Measurements from ENCODE around the gene ITM2B.
"Not testable (repeated sequence)": the region's sequence is repeated elsewhere in the genome, so short reads cannot be mapped to it uniquely, and the experiment has no call there.

The ITM2B gene

GRCh38 chr13:48233046-48233888 lies at the start of gene ITM2B:
Gene ITM2B (plus strand): TSS chr13:48233206. CDS start chr13:48233361, 155 bp downstream.
- DNase-seq (ENCODE audit: low read depth in 1 of 2, low spot score in 1 of 2): peak; percentile 47 to 76
- in situ Hi-C loops (cut with HindIII; ENCODE audit: low pct_unique_long_range_greater_than_20kb, low sequenced_read_pairs): no loop called here
- no peak for TF ChIP-seq JUND (IDR thresholded peaks at IDR 0.05; ENCODE audit: low read depth)

GRCh38 chr13:48184260-48184659 lies 48.7 kb upstream of the ITM2B start:
- in situ Hi-C loops (cut with HindIII; ENCODE audit: low pct_unique_long_range_greater_than_20kb, low sequenced_read_pairs): no loop called here
- TF ChIP-seq JUND (IDR thresholded peaks at IDR 0.05; ENCODE audit: low read depth): no peak
- DNase-seq (ENCODE audit: low read depth in 1 of 2, low spot score in 1 of 2): no peak

GRCh38 chr13:48185018-48185417 lies 48.0 kb upstream of the ITM2B start:
- in situ Hi-C loops (cut with HindIII; ENCODE audit: low pct_unique_long_range_greater_than_20kb, low sequenced_read_pairs): no loop called here
- no peak for TF ChIP-seq JUND (IDR thresholded peaks at IDR 0.05; ENCODE audit: low read depth)

GRCh38 chr13:48186722-48187121 lies 46.3 kb upstream of the ITM2B start:
- in situ Hi-C loops (cut with HindIII; ENCODE audit: low pct_unique_long_range_greater_than_20kb, low sequenced_read_pairs): no loop called here
- no peak for TF ChIP-seq JUND (IDR thresholded peaks at IDR 0.05; ENCODE audit: low read depth)
- no peak for DNase-seq (ENCODE audit: low read depth in 1 of 2, low spot score in 1 of 2)

More at GRCh38 chr13:48185018-48185417, 48.0 kb upstream of the ITM2B start:
- DNase-seq (ENCODE audit: low read depth in 1 of 2, low spot score in 1 of 2): no peak

DNA sequence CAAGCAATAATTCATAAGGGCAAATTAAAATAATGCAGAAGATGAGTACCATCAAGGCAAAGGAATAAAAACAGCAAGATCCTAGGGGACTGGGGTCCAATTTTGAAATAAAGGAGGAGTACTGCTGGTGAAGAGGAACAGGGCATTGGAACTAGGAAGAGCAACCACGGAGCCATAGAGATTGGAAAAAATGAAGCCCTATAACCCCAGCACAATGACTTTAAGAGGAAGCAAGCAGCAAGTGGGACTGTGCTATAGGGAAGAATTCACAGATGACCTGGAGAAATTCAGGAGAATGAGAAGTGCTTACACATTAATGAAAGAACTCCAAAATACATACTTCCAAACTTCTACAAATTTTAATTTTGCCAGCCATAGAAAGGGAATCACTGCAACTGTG lies 44.9 kb upstream of the ITM2B start:
- DNase-seq (ENCODE audit: low read depth in 1 of 2, low spot score in 1 of 2): no peak
- TF ChIP-seq JUND (IDR thresholded peaks at IDR 0.05; ENCODE audit: low read depth): no peak
- in situ Hi-C loops (cut with HindIII; ENCODE audit: low pct_unique_long_range_greater_than_20kb, low sequenced_read_pairs): no loop called here

- TF ChIP-seq JUND (IDR thresholded peaks at IDR 0.05; ENCODE audit: low read depth): no peak
- in situ Hi-C loops (cut with HindIII; ENCODE audit: low pct_unique_long_range_greater_than_20kb, low sequenced_read_pairs): no loop called here
- DNase-seq (ENCODE audit: low read depth in 1 of 2, low spot score in 1 of 2): no peak
These were observed 44.4 kb upstream of the ITM2B start for GRCh38 chr13:48188601-48189000.

DNA sequence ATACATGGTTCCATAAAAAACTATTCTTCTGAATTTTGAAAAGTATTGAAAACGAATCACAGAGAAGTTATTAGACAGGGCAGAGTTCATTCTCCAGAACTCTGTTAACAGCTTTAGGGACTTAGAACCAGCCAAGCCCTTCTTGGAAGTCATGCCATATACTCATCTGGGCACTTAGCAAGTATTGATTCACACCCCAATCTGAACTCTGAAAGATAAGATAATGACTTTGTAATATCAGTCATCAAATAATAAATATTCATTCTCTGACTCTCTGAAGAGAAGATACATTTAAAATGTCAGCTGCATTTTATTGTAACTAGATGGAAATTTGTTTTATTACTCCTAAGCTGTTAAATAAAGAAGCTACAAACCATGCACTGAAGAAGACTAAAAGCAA lies 43.8 kb upstream of the ITM2B start:
- TF ChIP-seq JUND (IDR thresholded peaks at IDR 0.05; ENCODE audit: low read depth): no peak
- in situ Hi-C loops (cut with HindIII; ENCODE audit: low pct_unique_long_range_greater_than_20kb, low sequenced_read_pairs): no loop called here
- DNase-seq (ENCODE audit: low read depth in 1 of 2, low spot score in 1 of 2): no peak

DNA sequence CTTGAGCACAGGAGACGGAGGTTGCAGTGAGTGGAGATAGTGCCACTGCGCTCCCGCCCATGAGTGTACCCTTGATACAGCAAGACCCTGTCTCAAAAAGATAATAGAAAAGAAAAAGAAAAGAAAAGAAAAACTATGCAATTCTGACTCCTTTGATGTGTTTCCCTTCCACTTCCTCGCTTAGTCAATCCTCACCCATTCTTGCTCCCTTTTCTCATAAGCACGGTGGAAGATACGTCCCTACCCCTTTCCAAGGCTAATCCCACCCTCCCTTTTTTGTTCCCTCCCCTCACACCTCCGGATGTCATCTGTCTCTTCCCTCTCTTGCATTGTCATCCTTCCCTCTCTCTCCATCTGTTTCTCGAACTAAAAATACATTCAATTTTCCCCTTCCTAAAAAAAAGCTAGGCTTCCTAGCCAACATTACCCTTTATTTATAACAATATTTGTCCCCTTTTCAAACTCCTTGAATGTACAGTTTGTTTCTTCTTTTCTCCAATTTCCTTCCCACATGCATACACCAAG lies 40.5 kb upstream of the ITM2B start:
- in situ Hi-C loops (cut with HindIII; ENCODE audit: low pct_unique_long_range_greater_than_20kb, low sequenced_read_pairs): no loop called here
- no peak for DNase-seq (ENCODE audit: low read depth in 1 of 2, low spot score in 1 of 2)
- no peak for TF ChIP-seq JUND (IDR thresholded peaks at IDR 0.05; ENCODE audit: low read depth)

DNA sequence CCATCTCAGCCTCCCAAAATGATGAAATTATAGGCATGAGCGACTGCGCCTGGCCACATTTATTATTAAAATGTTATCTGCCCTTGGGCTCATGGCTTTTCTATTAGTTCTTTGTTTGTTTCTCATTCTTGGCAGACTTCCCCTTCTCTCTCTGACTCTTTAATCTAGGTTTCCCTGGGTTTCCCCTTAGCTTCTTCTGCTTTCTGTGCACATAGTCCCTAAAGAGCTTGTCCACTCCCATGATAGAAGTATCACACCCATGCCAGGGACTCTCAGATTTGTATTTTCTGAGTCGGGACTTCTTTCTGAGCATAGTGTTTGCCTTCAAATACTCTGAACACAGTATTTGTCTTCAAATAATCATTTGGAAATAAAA lies 38.6 kb upstream of the ITM2B start:
- no peak for DNase-seq (ENCODE audit: low read depth in 1 of 2, low spot score in 1 of 2)
- no peak for TF ChIP-seq JUND (IDR thresholded peaks at IDR 0.05; ENCODE audit: low read depth)
- in situ Hi-C loops (cut with HindIII; ENCODE audit: low pct_unique_long_range_greater_than_20kb, low sequenced_read_pairs): no loop called here

GRCh38 chr13:48199404-48199946 lies 33.5 kb upstream of the ITM2B start:
- in situ Hi-C loops (cut with HindIII; ENCODE audit: low pct_unique_long_range_greater_than_20kb, low sequenced_read_pairs): no loop called here
- no peak for TF ChIP-seq JUND (IDR thresholded peaks at IDR 0.05; ENCODE audit: low read depth)
- peak in 1 of 2 experiments; percentile 3 for DNase-seq (ENCODE audit: low read depth in 1 of 2, low spot score in 1 of 2)

DNA sequence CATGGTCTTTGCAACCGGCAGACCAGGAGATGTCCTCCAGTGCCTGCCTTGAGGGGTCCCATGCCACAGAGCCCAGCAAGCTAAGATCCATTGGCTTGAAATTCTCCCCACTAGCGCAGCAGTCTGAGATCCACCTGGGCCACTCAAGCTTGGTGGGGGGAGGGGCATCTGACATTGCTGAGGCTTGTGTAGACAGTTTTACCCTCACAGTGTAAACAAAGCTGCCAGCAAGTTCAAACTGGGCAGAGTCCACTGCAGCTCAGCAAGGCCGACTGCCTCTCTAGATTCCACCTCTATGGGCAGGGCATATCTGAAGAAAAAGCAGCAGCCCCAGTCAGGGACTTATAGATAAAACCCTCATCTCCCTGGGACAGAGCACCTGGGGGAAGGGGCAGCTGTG lies 32.0 kb upstream of the ITM2B start:
- in situ Hi-C loops (cut with HindIII; ENCODE audit: low pct_unique_long_range_greater_than_20kb, low sequenced_read_pairs): no loop called here
- peak in 1 of 2 experiments; percentile 1 for DNase-seq (ENCODE audit: low read depth in 1 of 2, low spot score in 1 of 2)
- TF ChIP-seq JUND (IDR thresholded peaks at IDR 0.05; ENCODE audit: low read depth): no peak

GRCh38 chr13:48207207-48207606 lies 25.8 kb upstream of the ITM2B start:
- in situ Hi-C loops (cut with HindIII; ENCODE audit: low pct_unique_long_range_greater_than_20kb, low sequenced_read_pairs): not testable (repeated sequence)
- peak in 1 of 2 experiments; percentile 7 for DNase-seq (ENCODE audit: low read depth in 1 of 2, low spot score in 1 of 2)

GRCh38 chr13:48210178-48210577 lies 22.8 kb upstream of the ITM2B start:
- DNase-seq (ENCODE audit: low read depth in 1 of 2, low spot score in 1 of 2): no peak
- in situ Hi-C loops (cut with HindIII; ENCODE audit: low pct_unique_long_range_greater_than_20kb, low sequenced_read_pairs): no loop called here
- no peak for TF ChIP-seq JUND (IDR thresholded peaks at IDR 0.05; ENCODE audit: low read depth)
